Panc1 (cell line): Measurements from ENCODE around the gene AURKAIP1. TPM values are rescaled to one million over a fixed set of nuclear protein-coding genes. Genes with fewer than 3 reads are reported as not detected.

ENCODE experiments used
- ATAC-seq: fragments of 200-7000 bp; cut with Tn5 transposase; 2 replicates; pipeline ENCODE4 v1.9.1; 2020; ENCODE audit warnings: mild to moderate bottlenecking, moderate library complexity
- BruUV-seq: library from RNA; stranded (reverse); fragments of 400-500 nt; replicated peaks from 2 replicates; lab custom pipeline; 2021; lab: Mats Ljungman, UMichigan
- CTCF ChIA-PET: fragments of 300-600 bp; sonication (Branson Sonifier 250); formaldehyde crosslinking; loops from one replicate; lab custom pipeline; 2022; ENCODE audit warnings: antibody characterized with exemption; lab: Charles Lee
- POLR2A ChIA-PET: fragments of 300-600 bp; sonication (Branson Sonifier 250); formaldehyde crosslinking; loops from one replicate; lab custom pipeline; 2022; ENCODE audit warnings: antibody characterized with exemption; lab: Charles Lee
- DNase-seq: peaks from one replicate; pipeline ENCODE4 v3.0.0-alpha.2; 2010; ENCODE audit warnings: low read depth, low spot score
- H3K27ac ChIP-seq: 2 replicates; pipeline ENCODE4 v1.5.1; 2011; ENCODE audit warnings: mild to moderate bottlenecking, low read length, inconsistent platforms
- H3K27me3 ChIP-seq: fragments of 200-500 bp; sonication (Bioruptor generic); 2 replicates; pipeline ENCODE4 v1.6.0; 2014; ENCODE audit warnings: low read length, inconsistent platforms; ENCODE audit not compliant: control insufficient read depth, insufficient read depth
- H3K36me3 ChIP-seq: fragments of 200-500 bp; sonication (Bioruptor generic); 2 replicates; pipeline ENCODE4 v1.5.1; 2014; ENCODE audit warnings: inconsistent platforms, mild to moderate bottlenecking, low read length, moderate library complexity; ENCODE audit not compliant: control insufficient read depth, insufficient read depth
- H3K4me1 ChIP-seq: 2 replicates; pipeline ENCODE4 v1.5.1; 2011; ENCODE audit warnings: inconsistent platforms, mild to moderate bottlenecking, low read length, moderate library complexity; ENCODE audit not compliant: control insufficient read depth, insufficient read depth
- H3K4me3 ChIP-seq, 2 experiments: 2 replicates each; pipeline ENCODE4 v1.5.1; 2011 to 2012; ENCODE audit warnings: low read depth in 2 of 2, low read length in 2 of 2, mild to moderate bottlenecking in 2 of 2, inconsistent platforms in 1 of 2, moderate library complexity in 1 of 2
- H3K9me3 ChIP-seq: fragments of 200-500 bp; sonication (Bioruptor generic); 2 replicates; pipeline ENCODE4 v1.5.1; 2014; ENCODE audit warnings: low read depth, mild to moderate bottlenecking, inconsistent platforms, low read length, moderate library complexity; ENCODE audit not compliant: control insufficient read depth, insufficient read depth
- CTCF ChIP-seq: fragments of 450-650 bp; IDR thresholded peaks from 2 replicates; pipeline ENCODE4 v1.5.1; 2017; ENCODE audit warnings: mild to moderate bottlenecking
- POLR2AphosphoS5 ChIP-seq: IDR thresholded peaks from 2 replicates; pipeline ENCODE4 v1.6.1; 2012; ENCODE audit warnings: mild to moderate bottlenecking, low read depth, low read length, moderate library complexity
- REST ChIP-seq, 2 experiments: IDR thresholded peaks; 2 replicates each; pipeline ENCODE4 v1.6.1; 2011 to 2012; ENCODE audit warnings: low read depth in 2 of 2, control low read depth in 1 of 2, low read length in 1 of 2, mild to moderate bottlenecking in 1 of 2, moderate library complexity in 1 of 2; ENCODE audit not compliant: insufficient read depth in 1 of 2
- SIN3A ChIP-seq: IDR thresholded peaks from 2 replicates; pipeline ENCODE4 v1.6.1; 2012; ENCODE audit warnings: low read depth, mild to moderate bottlenecking, low read length, moderate library complexity, borderline replicate concordance; ENCODE audit not compliant: insufficient read depth
- in situ Hi-C: cut with HindIII; loops from 2 replicates; pipeline ENCODE4 v1.10.0; 2016; ENCODE audit warnings: low sequenced_read_pairs, low pct_unique_long_range_greater_than_20kb
- intact Hi-C: fragments of 100-400 bp; cut with micrococcal nuclease; formaldehyde crosslinking; loops from one replicate; pipeline ENCODE4 v1.10.0; 2022; ENCODE audit not compliant: unreplicated experiment
- total RNA-seq: library from RNA; stranded (reverse); gene quantifications from one replicate; pipeline ENCODE4 v1.2.1, GENCODE V29; 2021; ENCODE audit not compliant: unreplicated experiment

AURKAIP1 gene
- total RNA-seq, 1 experiment from 2014 or later, result 335 TPM

- Histone ChIP-seq H3K27me3 (no peaks in the 10 kb centered on the region), H3K9me3 (no peaks in the 10 kb centered on the region), H3K4me1 (peaks cover 41% of the 10 kb centered on the region), H3K4me3 (no peak overlapping the region), H3K27ac (peak overlapping the region; percentile 85), H3K36me3 (no peaks in the 10 kb centered on the region; the same call in 1 of the 2 replicates)
- no peak; the same call in 1 of the 2 replicates for TF ChIP-seq POLR2AphosphoS5
- TF ChIP-seq REST (IDR thresholded peaks at IDR 0.05; ENCODE audit: insufficient read depth in 1 of 2, low read depth in 2 of 2, low read length in 1 of 2), result no peak
- in situ Hi-C loops (no loop called here), intact Hi-C loops (no loop called here)
- no peak for DNase-seq
- ChIA-PET CTCF (no interaction called here), POLR2A (no interaction called here)
- BruUV-seq, result TSS peak; percentile 80
- ATAC-seq, result no peak
These were observed 22.1 kb downstream of the AURKAIP1 start for GRCh38 chr1:1352786-1353388.

- peak; percentile 19 for ATAC-seq
- Histone ChIP-seq H3K4me3 (peak overlapping the region; percentile 7 to 28; a peak in 3 of 4 replicates), H3K4me1 (peaks cover 36% of the 10 kb centered on the region), H3K9me3 (no peaks in the 10 kb centered on the region), H3K27me3 (no peaks in the 10 kb centered on the region), H3K36me3 (no peaks in the 10 kb centered on the region; the same call in 1 of the 2 replicates), H3K27ac (peak overlapping the region; percentile 85)
- BruUV-seq, result no TSS peak
- POLR2A ChIA-PET, result no interaction called here
- no peak for DNase-seq
- CTCF ChIA-PET, result no interaction called here
- TF ChIP-seq POLR2AphosphoS5, result peak; percentile 58; the same call in 1 of the 2 replicates
- TF ChIP-seq CTCF, result no peak
- TF ChIP-seq SIN3A, result 0 out of 2 replicates have a peak, but pooled peaks have one; percentile 47
- no peak for TF ChIP-seq REST (IDR thresholded peaks at IDR 0.05; ENCODE audit: insufficient read depth in 1 of 2, low read depth in 2 of 2, low read length in 1 of 2)
- in situ Hi-C loops, result no loop called here
- intact Hi-C loops, result no loop called here
These were observed 23.2 kb downstream of the AURKAIP1 start for GRCh38 chr1:1351511-1352427.
